ENCODE results near the gene SLC17A5. TPM values are rescaled to one million over a fixed set of nuclear protein-coding genes. Genes with fewer than 3 reads are reported as not detected.
"Not testable (repeated sequence)": the region's sequence is repeated elsewhere in the genome, so short reads cannot be mapped to it uniquely, and the experiment has no call there.

SLC17A5 gene
- total and polyA plus RNA-seq, 7 donors: 3.1 to 7.2 (median 4.5) TPM

DNA sequence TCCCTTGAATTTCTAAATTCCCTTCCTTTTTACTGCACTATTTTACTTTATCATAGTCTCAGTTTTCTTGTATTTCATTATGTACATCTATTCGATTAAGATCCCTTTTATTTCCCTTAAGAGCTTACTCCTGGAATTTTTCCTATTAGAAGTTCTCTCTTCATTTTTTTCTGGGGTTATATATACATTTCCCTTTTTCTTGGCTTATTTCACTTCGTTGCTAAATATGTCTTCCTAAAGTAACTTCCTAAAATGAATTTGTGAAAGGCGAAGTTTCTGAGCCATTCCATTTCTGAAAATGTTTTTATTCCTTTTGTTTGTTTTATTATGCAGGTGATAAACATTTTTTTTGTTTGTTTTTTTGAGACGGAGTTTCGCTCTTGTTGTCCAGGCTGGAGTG is 36.3 kb upstream of the SLC17A5 start:
- 88 to 92% (median 88%) methylated on average over 5 of the region's 5 CpGs for WGBS, 3 donors
- peaks cover 0 to 10% (median 5%) of the 10 kb centered on the region in 3 donors for H3K27me3 ChIP-seq (ENCODE audit: insufficient read depth in 3 of 3, low read length in 2 of 3)
- TF ChIP-seq, protein P1, sequence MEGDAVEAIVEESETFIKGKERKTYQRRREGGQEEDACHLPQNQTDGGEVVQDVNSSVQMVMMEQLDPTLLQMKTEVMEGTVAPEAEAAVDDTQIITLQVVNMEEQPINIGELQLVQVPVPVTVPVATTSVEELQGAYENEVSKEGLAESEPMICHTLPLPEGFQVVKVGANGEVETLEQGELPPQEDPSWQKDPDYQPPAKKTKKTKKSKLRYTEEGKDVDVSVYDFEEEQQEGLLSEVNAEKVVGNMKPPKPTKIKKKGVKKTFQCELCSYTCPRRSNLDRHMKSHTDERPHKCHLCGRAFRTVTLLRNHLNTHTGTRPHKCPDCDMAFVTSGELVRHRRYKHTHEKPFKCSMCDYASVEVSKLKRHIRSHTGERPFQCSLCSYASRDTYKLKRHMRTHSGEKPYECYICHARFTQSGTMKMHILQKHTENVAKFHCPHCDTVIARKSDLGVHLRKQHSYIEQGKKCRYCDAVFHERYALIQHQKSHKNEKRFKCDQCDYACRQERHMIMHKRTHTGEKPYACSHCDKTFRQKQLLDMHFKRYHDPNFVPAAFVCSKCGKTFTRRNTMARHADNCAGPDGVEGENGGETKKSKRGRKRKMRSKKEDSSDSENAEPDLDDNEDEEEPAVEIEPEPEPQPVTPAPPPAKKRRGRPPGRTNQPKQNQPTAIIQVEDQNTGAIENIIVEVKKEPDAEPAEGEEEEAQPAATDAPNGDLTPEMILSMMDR (IDR thresholded peaks at IDR 0.05): no peak
- no peaks in the 10 kb centered on the region for H3K4me1 ChIP-seq
- no peaks in the 10 kb centered on the region for H3K36me3 ChIP-seq (ENCODE audit: insufficient read depth in 1 of 2, low read depth in 1 of 2)
- H3K4me3 ChIP-seq: no peak overlapping the region
- H3K27ac ChIP-seq: no peak overlapping the region
- ATAC-seq: no peak
- H3K9me3 ChIP-seq: no peaks in the 10 kb centered on the region
- DNase-seq: no peak
- intact Hi-C loops (cut with DNase I): no loop called here

DNA sequence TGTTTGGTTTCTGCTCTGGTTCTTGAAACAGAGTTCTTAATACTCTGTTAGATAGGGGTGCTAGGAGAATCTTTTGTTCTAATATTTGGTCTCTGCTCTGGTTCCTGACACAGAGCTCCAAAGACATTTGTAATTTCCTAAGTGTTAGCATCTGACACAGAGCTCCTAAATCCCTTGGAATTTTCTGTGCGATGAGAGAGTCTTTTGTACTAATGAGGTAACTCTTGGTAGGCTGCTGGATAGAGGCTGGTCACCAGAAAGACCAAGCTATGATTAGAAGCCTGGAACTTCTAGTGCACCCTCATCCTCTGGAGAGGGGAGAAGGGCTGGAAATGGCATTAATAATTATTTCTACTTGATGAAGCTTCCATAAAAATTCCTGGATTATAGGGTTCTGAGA is 34.6 kb upstream of the SLC17A5 start:
- no peaks in the 10 kb centered on the region for H3K9me3 ChIP-seq
- no peak overlapping the region for H3K27ac ChIP-seq
- no peak overlapping the region for H3K4me3 ChIP-seq
- intact Hi-C loops (cut with DNase I): no loop called here
- peaks cover 0 to 6% (median 4%) of the 10 kb centered on the region in 3 donors for H3K27me3 ChIP-seq (ENCODE audit: insufficient read depth in 3 of 3, low read length in 2 of 3)
- WGBS, 3 donors: 26 to 37% (median 30%) methylated on average over 1 of the region's 1 CpG
- ATAC-seq (no peak), DNase-seq (no peak)
- H3K36me3 ChIP-seq (ENCODE audit: insufficient read depth in 1 of 2, low read depth in 1 of 2): no peaks in the 10 kb centered on the region
- no peaks in the 10 kb centered on the region for H3K4me1 ChIP-seq
- TF ChIP-seq, protein P1 (IDR thresholded peaks at IDR 0.05): no peak

DNA sequence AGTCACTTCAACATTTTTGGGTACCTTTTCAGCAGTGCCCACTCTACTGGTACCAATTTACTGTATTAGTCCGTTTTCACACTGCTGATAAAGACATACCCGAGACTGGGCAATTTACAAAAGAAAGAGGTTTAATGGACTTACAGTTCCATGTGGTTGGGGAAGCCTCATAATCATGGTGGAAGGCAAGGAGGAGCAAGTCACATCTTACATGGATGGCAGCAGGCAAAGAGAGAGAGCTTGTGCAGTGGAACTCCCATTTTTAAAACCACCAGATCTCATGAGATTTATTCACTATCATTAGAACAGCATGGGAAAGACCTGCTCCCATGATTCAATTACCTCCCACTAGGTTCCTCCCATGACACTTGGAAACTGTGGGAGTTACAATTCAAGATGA is 29.8 kb upstream of the SLC17A5 start:
- intact Hi-C loops (cut with DNase I); H3K4me1 ChIP-seq; H3K36me3 ChIP-seq (ENCODE audit: insufficient read depth in 1 of 2, low read depth in 1 of 2); H3K27ac ChIP-seq; H3K9me3 ChIP-seq; ATAC-seq; DNase-seq; H3K27me3 ChIP-seq (ENCODE audit: insufficient read depth in 3 of 3, low read length in 2 of 3); H3K4me3 ChIP-seq: not testable (repeated sequence)
- WGBS, 3 donors: 78 to 94% (median 83%) methylated on average over 2 of the region's 2 CpGs

DNA sequence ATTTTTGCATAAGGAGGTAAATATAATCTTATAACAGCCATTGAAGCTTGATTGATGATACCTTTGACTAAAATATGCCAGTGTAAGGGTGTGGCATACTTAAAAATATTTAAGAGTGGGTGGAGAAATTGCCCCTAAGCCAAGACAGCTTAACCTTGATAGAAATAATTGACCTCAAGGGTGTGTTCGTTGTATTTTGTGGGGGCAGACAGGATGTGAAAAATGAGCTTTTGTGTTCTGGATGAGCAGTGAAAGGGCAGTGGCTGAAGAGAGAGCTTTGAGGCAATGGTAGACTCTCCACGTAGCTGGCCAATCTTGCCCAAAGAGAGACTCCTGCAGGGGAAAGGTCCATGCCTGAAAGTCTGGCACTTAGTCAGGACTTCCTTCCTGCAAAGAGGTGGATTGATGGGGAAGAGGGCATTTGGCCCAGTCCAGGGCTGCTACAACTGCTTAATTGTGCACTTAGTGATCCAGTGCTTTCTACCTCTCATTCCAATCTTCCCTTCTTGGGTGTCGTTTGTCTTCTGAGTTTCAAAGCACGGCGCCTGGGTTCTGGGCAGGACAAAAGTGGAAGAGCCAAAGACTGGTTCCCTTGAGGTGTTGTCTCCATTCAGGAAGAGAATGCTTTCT is 26.6 kb upstream of the SLC17A5 start:
- intact Hi-C loops (cut with DNase I): no loop called here
- Histone ChIP-seq H3K27ac (no peak overlapping the region), H3K9me3 (no peaks in the 10 kb centered on the region), H3K4me3 (no peak overlapping the region), H3K4me1 (no peaks in the 10 kb centered on the region), H3K27me3 (ENCODE audit: insufficient read depth in 3 of 3, low read length in 2 of 3) (no peaks in the 10 kb centered on the region), H3K36me3 (ENCODE audit: insufficient read depth in 1 of 2, low read depth in 1 of 2) (no peaks in the 10 kb centered on the region)
- TF ChIP-seq, protein P1 (IDR thresholded peaks at IDR 0.05): no peak
- 51 to 64% (median 58%) methylated on average over 5 of the region's 5 CpGs for WGBS, 3 donors
- ATAC-seq (no peak), DNase-seq (no peak)

DNA sequence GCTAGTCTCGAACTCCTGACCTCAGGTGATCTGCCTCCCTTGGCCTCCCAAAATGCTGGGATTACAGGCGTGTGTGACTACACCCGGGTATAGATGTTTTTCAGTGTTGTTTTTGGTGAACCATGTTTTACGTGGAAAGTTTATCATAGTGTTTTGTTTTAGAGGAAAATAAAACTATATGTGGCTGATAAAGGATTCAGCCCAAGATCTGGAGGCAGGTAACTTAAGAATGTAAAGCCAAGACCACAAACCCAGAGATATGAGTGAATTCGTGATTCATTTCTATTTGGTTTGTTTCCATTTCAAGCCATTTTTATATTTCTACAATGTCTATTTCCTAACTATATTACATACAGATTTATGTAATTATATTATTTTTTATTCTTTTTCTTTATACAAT is 26.1 kb upstream of the SLC17A5 start:
- WGBS, 3 donors: 83 to 87% (median 86%) methylated on average over 5 of the region's 5 CpGs
- DNase-seq; ATAC-seq; H3K9me3 ChIP-seq; H3K36me3 ChIP-seq (ENCODE audit: insufficient read depth in 1 of 2, low read depth in 1 of 2); H3K4me3 ChIP-seq; H3K27ac ChIP-seq; H3K4me1 ChIP-seq; H3K27me3 ChIP-seq (ENCODE audit: insufficient read depth in 3 of 3, low read length in 2 of 3): not testable (repeated sequence)
- intact Hi-C loops (cut with DNase I): loop anchor here (5.0 to 10.0 kb wide), 3 partner anchors 52 to 1535 kb away; partner anchors contain the start of gene COL12A1 (in 1 of the 2)

DNA sequence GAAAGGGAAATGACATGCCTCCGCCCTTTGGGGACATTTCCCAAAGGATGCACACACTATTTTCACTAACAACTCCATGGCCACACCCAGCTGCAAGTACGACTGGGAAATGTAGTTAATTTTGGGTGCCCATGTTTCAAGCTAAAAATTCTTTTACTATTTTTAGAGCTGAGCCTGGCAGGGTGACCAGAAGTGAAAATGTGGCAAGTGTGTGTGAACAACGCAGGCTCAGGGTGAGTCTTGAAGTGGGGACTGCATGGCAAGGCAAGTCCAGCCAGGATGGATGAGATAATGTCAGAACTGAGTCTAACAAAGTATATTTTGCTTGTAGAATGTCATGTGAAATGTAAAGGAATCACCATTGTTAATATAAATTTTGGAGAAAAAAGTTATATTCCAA is 25.2 kb upstream of the SLC17A5 start:
- DNase-seq (no peak), ATAC-seq (no peak)
- intact Hi-C loops (cut with DNase I): loop anchor here (5.0 to 10.0 kb wide), 3 partner anchors 53 to 1536 kb away; partner anchors contain the start of gene COL12A1 (in 1 of the 2)
- Histone ChIP-seq H3K4me1 (no peaks in the 10 kb centered on the region), H3K9me3 (no peaks in the 10 kb centered on the region), H3K36me3 (ENCODE audit: insufficient read depth in 1 of 2, low read depth in 1 of 2) (no peaks in the 10 kb centered on the region), H3K27me3 (ENCODE audit: insufficient read depth in 3 of 3, low read length in 2 of 3) (no peaks in the 10 kb centered on the region), H3K4me3 (no peak overlapping the region), H3K27ac (no peak overlapping the region)
- 35 to 44% (median 43%) methylated on average over 3 of the region's 3 CpGs for WGBS, 3 donors
- TF ChIP-seq, protein P1 (IDR thresholded peaks at IDR 0.05): no peak

All from psoas muscle (tissue), 8 donors.